GM12872 (cell line): ENCODE measurements around the gene DBH.

Source experiments
- CTCF ChIP-seq: IDR thresholded peaks from 3 replicates; pipeline ENCODE4 v1.5.1; 2011; ENCODE audit warnings: low read depth, mild to moderate bottlenecking, low read length, moderate library complexity; ENCODE audit not compliant: insufficient read depth

Gene DBH

GRCh38 chr9:133673258-133673655 is 37.1 kb downstream of the DBH start:
- no peak for TF ChIP-seq CTCF

- TF ChIP-seq CTCF, result no peak
Observed at GRCh38 chr9:133674091-133674490, 37.9 kb downstream of the DBH start.

- TF ChIP-seq CTCF, result no peak
Observed at GRCh38 chr9:133676450-133676849, 40.3 kb downstream of the DBH start.

- TF ChIP-seq CTCF, result no peak
Observed at GRCh38 chr9:133677126-133678010, 41.2 kb downstream of the DBH start.

- TF ChIP-seq CTCF, result no peak
Observed at GRCh38 chr9:133679056-133679455, 42.9 kb downstream of the DBH start.

- no peak for TF ChIP-seq CTCF
Observed at GRCh38 chr9:133679466-133680061, 43.4 kb downstream of the DBH start.

- no peak for TF ChIP-seq CTCF
Observed at GRCh38 chr9:133680250-133680975, 44.2 kb downstream of the DBH start.
